ENCODE measurements around the gene CCDC88B. TPM values are rescaled to one million over a fixed set of nuclear protein-coding genes. Genes with fewer than 3 reads are reported as not detected.

Gene CCDC88B
- total RNA-seq, 2 experiments from 2014 or later: 107 to 112 TPM

DNA sequence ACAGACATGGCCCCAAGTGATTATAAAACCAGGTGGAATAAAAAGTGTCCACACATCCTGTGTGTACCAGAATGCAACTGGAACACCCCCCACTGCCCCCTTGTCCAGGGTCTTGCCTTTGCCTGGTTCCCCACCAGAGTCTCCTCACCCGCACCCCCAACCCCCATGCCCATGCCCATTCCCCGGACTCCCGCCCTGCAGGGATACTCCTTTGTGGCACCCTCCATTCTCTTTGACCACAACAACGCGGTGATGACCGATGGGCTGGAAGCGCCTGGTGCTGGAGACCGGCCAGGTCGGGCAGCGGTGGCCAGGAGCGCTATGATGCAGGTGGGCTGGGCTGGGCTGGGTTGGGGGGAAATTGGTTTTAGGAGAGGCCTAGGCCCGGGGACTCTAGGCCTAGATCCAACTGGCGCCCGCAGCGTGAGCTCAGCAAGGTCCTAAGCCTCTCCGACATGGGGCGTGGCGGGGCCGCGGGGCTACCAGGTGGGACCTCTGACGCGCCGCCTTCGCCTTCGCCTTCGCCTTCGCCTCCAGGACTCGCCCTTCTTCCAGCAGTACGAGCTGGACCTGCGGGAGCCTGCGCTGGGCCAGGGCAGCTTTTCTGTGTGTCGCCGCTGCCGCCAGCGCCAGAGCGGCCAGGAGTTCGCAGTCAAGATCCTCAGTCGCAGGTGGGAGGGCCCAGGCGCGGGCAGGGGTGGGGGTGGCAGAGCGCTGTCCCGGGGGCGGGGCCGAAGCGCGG lies 28.1 kb downstream of the CCDC88B start:
- ATAC-seq (ENCODE audit: poor library complexity) (no peak), DNase-seq (no peak)
- H3K27ac ChIP-seq (ENCODE audit: low read depth in 1 of 2, low read length in 2 of 2): no peak overlapping the region
- Mint-ChIP-seq H3K36me3 (ENCODE audit: low read depth) (peaks cover 42% of the 10 kb centered on the region), H3K4me1 (ENCODE audit: low read depth) (no peaks in the 10 kb centered on the region), H3K9me3 (no peaks in the 10 kb centered on the region), H3K27me3 (no peaks in the 10 kb centered on the region), H3K27ac (no peak overlapping the region), H3K4me3 (no peak overlapping the region)
- intact Hi-C loops (cut with DNase I, micrococcal nuclease): loop anchor here in 1 of 2 experiments (10.0 kb wide), 1 partner anchor 287 kb away; no protein-coding TSS in a partner anchor
- POLR2A ChIA-PET: no interaction called here
- CTCF ChIA-PET: no interaction called here
- TF ChIP-seq, protein P1, sequence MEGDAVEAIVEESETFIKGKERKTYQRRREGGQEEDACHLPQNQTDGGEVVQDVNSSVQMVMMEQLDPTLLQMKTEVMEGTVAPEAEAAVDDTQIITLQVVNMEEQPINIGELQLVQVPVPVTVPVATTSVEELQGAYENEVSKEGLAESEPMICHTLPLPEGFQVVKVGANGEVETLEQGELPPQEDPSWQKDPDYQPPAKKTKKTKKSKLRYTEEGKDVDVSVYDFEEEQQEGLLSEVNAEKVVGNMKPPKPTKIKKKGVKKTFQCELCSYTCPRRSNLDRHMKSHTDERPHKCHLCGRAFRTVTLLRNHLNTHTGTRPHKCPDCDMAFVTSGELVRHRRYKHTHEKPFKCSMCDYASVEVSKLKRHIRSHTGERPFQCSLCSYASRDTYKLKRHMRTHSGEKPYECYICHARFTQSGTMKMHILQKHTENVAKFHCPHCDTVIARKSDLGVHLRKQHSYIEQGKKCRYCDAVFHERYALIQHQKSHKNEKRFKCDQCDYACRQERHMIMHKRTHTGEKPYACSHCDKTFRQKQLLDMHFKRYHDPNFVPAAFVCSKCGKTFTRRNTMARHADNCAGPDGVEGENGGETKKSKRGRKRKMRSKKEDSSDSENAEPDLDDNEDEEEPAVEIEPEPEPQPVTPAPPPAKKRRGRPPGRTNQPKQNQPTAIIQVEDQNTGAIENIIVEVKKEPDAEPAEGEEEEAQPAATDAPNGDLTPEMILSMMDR (IDR thresholded peaks at IDR 0.05): no peak
- peaks cover under 1% of the 10 kb centered on the region for H3K4me1 ChIP-seq (ENCODE audit: insufficient read depth, low read length)
- no peaks in the 10 kb centered on the region for H3K27me3 ChIP-seq (ENCODE audit: control insufficient read depth in 1 of 2, insufficient read depth in 2 of 2, low read length in 2 of 2)
- no peaks in the 10 kb centered on the region for H3K9me3 ChIP-seq (ENCODE audit: control insufficient read depth in 1 of 2, insufficient read depth in 1 of 2, low read length in 2 of 2)
- no peak overlapping the region for H3K4me3 ChIP-seq (ENCODE audit: low read length)
- H3K36me3 ChIP-seq (ENCODE audit: insufficient read depth, low read length): peaks cover 55% of the 10 kb centered on the region

DNA sequence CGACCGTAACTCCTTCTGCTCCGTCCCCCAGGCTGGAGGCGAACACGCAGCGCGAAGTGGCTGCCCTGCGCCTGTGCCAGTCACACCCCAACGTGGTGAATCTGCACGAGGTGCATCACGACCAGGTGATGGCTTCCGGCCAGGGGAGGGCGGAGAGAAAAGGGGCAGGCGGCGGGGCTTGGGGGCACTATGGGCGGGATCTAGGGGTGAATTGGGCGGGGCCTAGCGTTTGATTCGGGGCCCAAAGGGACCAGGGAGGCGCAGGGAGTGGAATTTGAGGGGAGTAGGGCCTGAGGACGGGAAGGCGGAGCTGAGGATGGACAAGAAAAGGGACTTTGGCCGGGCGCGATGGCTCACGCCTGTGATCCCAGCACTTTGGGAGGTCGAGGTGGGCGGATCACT lies 28.7 kb downstream of the CCDC88B start:
- peaks cover 50% of the 10 kb centered on the region for H3K36me3 ChIP-seq (ENCODE audit: insufficient read depth, low read length)
- ChIA-PET POLR2A (no interaction called here), CTCF (no interaction called here)
- TF ChIP-seq, protein P1 (IDR thresholded peaks at IDR 0.05): no peak
- intact Hi-C loops (cut with DNase I, micrococcal nuclease): loop anchor here in 1 of 2 experiments (10.0 kb wide), 1 partner anchor 286 kb away; no protein-coding TSS in a partner anchor
- no peak overlapping the region for H3K27ac ChIP-seq (ENCODE audit: low read depth in 1 of 2, low read length in 2 of 2)
- H3K27me3 Mint-ChIP-seq: no peaks in the 10 kb centered on the region
- no peak overlapping the region for H3K27ac Mint-ChIP-seq
- H3K27me3 ChIP-seq (ENCODE audit: control insufficient read depth in 1 of 2, insufficient read depth in 2 of 2, low read length in 2 of 2): no peaks in the 10 kb centered on the region
- no peaks in the 10 kb centered on the region for H3K4me1 Mint-ChIP-seq (ENCODE audit: low read depth)
- peaks cover 3% of the 10 kb centered on the region for H3K4me1 ChIP-seq (ENCODE audit: insufficient read depth, low read length)
- no peak overlapping the region for H3K4me3 ChIP-seq (ENCODE audit: low read length)
- peaks cover 36% of the 10 kb centered on the region for H3K36me3 Mint-ChIP-seq (ENCODE audit: low read depth)
- no peak for DNase-seq
- H3K4me3 Mint-ChIP-seq: no peak overlapping the region
- no peaks in the 10 kb centered on the region for H3K9me3 ChIP-seq (ENCODE audit: control insufficient read depth in 1 of 2, insufficient read depth in 1 of 2, low read length in 2 of 2)
- no peak for ATAC-seq (ENCODE audit: poor library complexity)
- H3K9me3 Mint-ChIP-seq: no peaks in the 10 kb centered on the region

- H3K9me3 Mint-ChIP-seq: no peaks in the 10 kb centered on the region
- Histone ChIP-seq H3K36me3 (ENCODE audit: insufficient read depth, low read length) (peaks cover 42% of the 10 kb centered on the region), H3K4me1 (ENCODE audit: insufficient read depth, low read length) (peaks cover 3% of the 10 kb centered on the region), H3K9me3 (ENCODE audit: control insufficient read depth in 1 of 2, insufficient read depth in 1 of 2, low read length in 2 of 2) (no peaks in the 10 kb centered on the region), H3K27ac (ENCODE audit: low read depth in 1 of 2, low read length in 2 of 2) (no peak overlapping the region), H3K4me3 (ENCODE audit: low read length) (no peak overlapping the region), H3K27me3 (ENCODE audit: control insufficient read depth in 1 of 2, insufficient read depth in 2 of 2, low read length in 2 of 2) (no peaks in the 10 kb centered on the region)
- TF ChIP-seq, protein P1 (IDR thresholded peaks at IDR 0.05): no peak
- intact Hi-C loops (cut with DNase I, micrococcal nuclease): loop anchor here in 1 of 2 experiments (10.0 kb wide), 1 partner anchor 285 kb away; no protein-coding TSS in a partner anchor
- H3K36me3 Mint-ChIP-seq (ENCODE audit: low read depth): peaks cover 28% of the 10 kb centered on the region
- ChIA-PET POLR2A (no interaction called here), CTCF (no interaction called here)
- no peak for ATAC-seq (ENCODE audit: poor library complexity)
- H3K4me3 Mint-ChIP-seq: no peak overlapping the region
- H3K4me1 Mint-ChIP-seq (ENCODE audit: low read depth): no peaks in the 10 kb centered on the region
- no peaks in the 10 kb centered on the region for H3K27me3 Mint-ChIP-seq
- peak in 1 of 14 experiments; percentile 33 for DNase-seq
- no peak overlapping the region for H3K27ac Mint-ChIP-seq
These were observed 29.7 kb downstream of the CCDC88B start for GRCh38 chr11:64369440-64370421.
